ENCODE data around the gene ANO2.
"Not testable (repeated sequence)": the region's sequence is repeated elsewhere in the genome, so short reads cannot be mapped to it uniquely, and the experiment has no call there.

ANO2 gene

GRCh38 chr12:5546616-5547015, 398.4 kb downstream of the ANO2 start:
- DNase-seq (ENCODE audit: low spot score): no peak

- DNase-seq (ENCODE audit: low spot score): no peak
These were observed 407.3 kb downstream of the ANO2 start for GRCh38 chr12:5537771-5538170.

- not testable (repeated sequence) for DNase-seq (ENCODE audit: low spot score)
These were observed 407.9 kb downstream of the ANO2 start for GRCh38 chr12:5537026-5537615.

- DNase-seq (ENCODE audit: low spot score): no peak
These were observed 409.5 kb downstream of the ANO2 start for GRCh38 chr12:5535541-5535940.

GRCh38 chr12:5534426-5535199, 410.4 kb downstream of the ANO2 start:
- DNase-seq (ENCODE audit: low spot score): no peak

- DNase-seq (ENCODE audit: low spot score): no peak
These were observed 411.7 kb downstream of the ANO2 start for GRCh38 chr12:5533368-5533767.

- DNase-seq (ENCODE audit: low spot score): no peak
These were observed 419.2 kb downstream of the ANO2 start for GRCh38 chr12:5525783-5526367.

- no peak for DNase-seq (ENCODE audit: low spot score)
These were observed 420.2 kb downstream of the ANO2 start for GRCh38 chr12:5524769-5525436.

GRCh38 chr12:5524116-5524768, 420.8 kb downstream of the ANO2 start:
- no peak for DNase-seq (ENCODE audit: low spot score)

GRCh38 chr12:5523396-5524115, 421.5 kb downstream of the ANO2 start:
- DNase-seq (ENCODE audit: low spot score): no peak

GRCh38 chr12:5522432-5523335, 422.4 kb downstream of the ANO2 start:
- DNase-seq (ENCODE audit: low spot score): no peak

GRCh38 chr12:5521456-5522325, 423.4 kb downstream of the ANO2 start:
- no peak for DNase-seq (ENCODE audit: low spot score)

GRCh38 chr12:5520831-5521230, 424.2 kb downstream of the ANO2 start:
- no peak for DNase-seq (ENCODE audit: low spot score)

- DNase-seq (ENCODE audit: low spot score): no peak
These were observed 425.0 kb downstream of the ANO2 start for GRCh38 chr12:5520037-5520436.

- DNase-seq (ENCODE audit: low spot score): no peak
These were observed 426.3 kb downstream of the ANO2 start for GRCh38 chr12:5518584-5519365.

- DNase-seq (ENCODE audit: low spot score): no peak
These were observed 428.5 kb downstream of the ANO2 start for GRCh38 chr12:5516371-5517241.

GRCh38 chr12:5515458-5515857, 429.6 kb downstream of the ANO2 start:
- DNase-seq (ENCODE audit: low spot score): no peak

GRCh38 chr12:5514545-5514944, 430.5 kb downstream of the ANO2 start:
- DNase-seq (ENCODE audit: low spot score): no peak

All from hematopoietic multipotent progenitor cell treated with erythropoietin and hydrocortisone succinate and interleukin-3 and kit ligand, for 17 days (in vitro differentiated cells).